CD4-positive, alpha-beta T cell treated with Interleukin-15 for 1 hour (primary cell): ENCODE measurements around the gene FZD4.
"Not testable (repeated sequence)": the region's sequence is repeated elsewhere in the genome, so short reads cannot be mapped to it uniquely, and the experiment has no call there.

ENCODE experiments used
- DNase-seq: peaks from one replicate; pipeline ENCODE4 v3.0.0-alpha.2; 2020

The FZD4 gene

DNA sequence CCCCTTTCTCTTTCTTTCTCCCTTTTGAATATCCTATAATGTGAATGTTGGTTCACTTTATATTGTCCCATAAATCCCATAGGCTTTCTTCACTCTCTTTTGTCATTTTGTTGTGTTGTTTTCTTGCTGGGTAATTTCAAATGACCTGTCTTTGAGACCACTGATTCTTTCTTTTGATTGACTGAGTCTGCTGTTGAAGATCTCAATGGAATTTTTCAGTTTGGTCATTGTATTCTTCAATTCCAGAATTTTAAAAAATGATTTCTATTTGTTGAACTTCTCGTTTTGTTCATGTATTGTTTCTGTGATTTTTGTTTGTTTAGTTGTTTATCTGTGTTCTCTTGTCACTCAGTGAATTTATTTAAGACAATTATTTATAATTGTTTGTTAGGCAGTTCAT, 17.5 kb upstream of the FZD4 start:
- no peak for DNase-seq

DNA sequence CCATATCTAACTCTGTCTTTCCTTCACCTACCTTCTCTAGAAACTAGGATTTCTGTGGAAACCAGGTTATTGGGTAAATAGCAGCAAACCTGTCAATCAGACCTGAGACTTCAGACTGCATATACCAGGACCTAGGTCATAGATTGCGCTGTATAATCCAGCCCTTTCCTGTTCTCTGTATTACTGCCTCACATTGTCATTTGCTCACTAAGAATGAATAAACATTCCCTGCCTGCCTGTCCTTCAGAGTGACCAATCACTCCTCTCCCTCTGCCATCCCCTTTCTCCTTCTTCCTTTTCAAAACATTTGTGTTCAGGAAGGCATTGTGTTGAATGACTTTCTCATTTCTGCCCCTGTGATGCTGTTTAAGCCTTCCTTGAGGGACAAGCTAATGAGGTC, 14.1 kb upstream of the FZD4 start:
- DNase-seq: no peak

DNA sequence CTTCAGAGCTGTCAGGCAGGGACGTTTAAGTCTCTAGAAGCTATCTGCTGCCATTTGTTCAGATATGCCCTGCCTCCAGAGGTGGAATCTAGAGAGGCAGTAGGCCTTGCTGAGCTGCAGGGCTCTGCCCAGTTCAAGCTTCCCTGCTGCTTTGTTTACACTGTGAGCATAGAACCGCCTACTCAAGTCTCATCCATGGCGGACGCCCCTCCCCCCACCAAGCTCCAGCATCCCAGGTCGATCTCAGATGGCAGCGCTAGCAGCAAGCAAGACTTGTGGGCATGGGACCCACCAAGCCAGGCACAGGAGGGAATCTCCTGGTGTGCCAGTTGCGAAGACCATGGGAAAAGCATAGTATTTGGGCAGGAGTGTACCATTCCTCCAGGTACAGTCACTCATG, 12.4 kb upstream of the FZD4 start:
- DNase-seq: not testable (repeated sequence)

DNA sequence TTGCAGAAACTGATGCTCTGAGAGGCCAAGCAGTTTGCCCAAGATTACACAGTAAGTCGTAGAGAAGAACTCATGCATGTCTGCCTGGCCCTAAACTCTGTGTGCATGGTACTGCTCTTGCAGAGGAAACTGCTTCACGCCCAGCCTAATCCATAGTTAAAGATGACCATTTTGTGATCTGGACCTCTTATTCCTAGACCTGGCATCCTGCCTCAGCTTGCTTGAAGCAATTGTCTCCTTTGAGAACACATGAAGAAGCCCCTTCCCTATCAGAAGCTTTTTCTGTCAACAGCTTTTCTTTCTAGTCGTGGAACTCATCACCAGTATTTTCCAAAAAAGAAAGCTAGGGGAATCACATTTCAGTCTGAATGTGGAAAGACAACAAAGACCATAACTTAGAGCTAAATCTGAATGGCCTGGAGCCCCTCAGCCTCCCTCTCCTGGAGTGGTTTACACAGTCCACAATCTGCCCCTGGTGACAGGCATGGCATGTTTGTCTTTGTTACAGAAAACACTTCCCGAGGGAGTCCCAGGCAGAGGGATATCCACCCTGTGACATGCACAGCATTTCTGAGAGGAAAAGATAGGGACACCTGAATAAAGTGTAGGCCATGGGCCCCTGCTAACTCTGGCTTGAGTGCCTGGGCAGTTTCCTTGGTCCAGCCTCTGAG, 2.9 kb upstream of the FZD4 start:
- no peak for DNase-seq

DNA sequence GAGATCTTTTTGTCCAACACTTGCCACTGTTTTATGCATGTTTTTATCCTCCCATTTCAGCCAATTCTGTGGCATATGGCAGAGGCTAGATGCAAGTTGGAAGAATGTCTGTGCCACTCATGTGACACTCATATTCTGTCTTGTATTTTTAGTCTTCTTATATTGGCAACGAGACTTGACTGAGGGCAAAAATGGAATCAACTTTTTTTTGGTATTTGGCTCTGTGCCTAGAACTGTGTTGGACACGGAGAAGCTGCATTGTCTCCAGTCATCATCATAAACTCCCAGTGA, 1.7 kb upstream of the FZD4 start:
- DNase-seq: no peak

DNA sequence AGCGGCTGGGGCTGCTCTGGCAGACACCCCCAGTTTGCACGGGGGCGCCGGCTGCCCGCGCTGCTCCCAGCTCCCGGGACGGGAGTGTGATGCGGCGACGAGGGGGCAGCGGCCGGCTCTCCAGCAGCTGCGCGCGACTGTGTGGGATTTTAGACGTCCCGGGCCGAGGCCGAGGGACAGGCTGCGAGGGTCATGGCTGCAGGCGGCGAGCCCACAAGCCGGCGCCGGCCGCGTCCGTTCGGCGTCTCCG, 159 bp downstream of the FZD4 start:
- no peak for DNase-seq

DNA sequence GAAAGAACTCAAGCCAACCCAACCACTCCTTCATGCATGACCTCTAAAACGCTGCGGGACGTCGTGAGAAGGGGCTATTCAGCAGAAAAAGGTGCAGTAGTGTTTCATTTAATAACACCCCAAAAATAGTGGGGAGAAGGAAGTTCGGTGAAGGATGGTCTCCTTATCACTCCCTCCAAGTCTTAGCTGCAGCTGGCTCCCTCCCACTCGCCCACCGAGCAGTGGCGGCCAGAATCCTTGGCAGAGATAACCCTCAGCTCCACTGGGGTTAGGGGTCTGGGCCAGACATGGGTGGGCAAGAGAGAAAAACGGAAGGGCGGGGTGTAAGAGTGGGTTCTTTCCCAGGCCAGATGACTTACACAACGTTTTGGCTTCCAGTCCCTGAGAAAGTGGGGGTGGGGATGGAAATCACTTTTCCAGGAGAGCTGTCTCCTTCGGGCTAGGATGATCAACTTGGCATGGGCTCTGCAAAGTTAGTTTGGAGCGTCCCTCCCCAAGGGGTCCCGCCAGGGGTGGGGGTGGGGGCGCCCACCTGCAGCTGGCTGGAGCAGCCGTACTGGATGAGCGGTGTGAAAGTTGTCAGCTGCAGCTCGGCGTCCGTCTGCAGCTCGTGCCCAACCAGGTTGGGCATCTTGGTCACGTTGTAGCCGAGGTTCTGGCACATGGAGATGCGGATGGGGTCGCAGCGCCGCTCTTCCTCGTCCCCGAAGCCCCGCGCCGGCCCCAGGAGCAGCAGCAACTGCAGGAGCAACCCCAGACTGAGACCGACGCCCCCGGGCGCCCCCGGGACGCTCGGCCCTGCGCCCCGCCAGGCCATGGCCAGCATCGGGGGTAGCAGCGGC, 705 bp downstream of the FZD4 start:
- DNase-seq: no peak

DNA sequence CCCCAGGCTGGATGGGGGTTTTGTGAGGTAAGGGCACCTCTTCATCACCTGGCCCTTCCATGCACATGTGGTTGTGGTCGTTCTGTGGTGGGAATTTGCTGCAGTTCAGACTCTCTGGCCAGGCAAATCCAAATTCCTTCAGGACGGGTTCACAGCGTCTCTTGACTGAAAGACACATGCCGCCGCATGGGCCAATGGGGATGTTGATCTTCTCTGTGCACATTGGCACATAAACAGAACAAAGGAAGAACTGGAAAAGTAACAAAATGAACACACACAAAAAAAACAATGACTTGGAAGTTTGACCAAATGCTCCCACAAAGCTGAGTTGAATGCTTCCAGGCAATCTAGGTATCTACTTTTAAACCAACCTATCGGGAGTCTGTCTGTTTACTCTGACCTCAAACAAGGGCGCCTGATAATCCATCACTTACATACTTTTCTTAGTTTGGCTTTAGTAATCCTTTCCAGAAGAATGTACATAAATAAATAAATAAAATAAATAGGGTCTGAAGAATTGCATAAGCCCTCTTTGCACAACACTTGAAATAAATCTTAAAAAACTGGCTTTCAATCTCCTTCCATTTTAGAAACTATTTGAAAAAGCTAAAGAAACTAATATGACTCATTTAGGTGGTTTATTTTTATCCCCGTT, 2.8 kb downstream of the FZD4 start:
- no peak for DNase-seq

DNA sequence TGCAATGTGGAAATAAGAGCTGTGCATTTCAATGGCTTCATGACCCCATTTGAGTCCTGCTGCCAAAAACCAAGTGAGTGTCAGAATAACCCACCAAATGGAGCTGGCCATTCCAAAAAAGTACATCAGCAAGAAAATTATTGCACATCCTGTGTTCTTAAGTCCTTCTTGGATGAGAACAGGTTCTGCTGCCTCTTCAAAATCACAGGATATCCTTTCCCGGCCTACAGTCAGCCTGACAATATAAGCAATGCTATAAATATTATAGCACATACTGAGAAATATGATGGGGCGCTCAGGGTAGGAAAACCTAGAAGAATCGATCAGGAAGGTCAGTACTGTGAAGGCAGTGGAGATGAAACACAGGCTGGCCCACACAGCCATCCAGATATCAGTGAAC, 3.5 kb downstream of the FZD4 start:
- no peak for DNase-seq

DNA sequence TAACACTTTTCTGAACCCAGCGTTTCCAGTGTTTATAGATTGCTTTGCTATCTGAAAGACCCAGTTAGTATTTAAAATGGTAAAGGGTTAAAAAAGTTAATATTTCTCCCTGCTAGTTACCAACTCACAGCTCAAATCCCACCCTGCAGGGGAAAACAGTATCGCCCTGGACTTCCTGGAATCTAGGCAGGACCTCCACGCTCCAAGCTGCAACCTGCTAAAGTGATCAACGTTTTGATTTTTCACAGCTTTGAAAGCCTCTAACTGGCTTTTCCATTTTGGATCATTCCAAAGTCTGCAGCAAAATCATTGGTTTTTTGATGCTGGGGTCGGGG, 4.6 kb downstream of the FZD4 start:
- DNase-seq: no peak

DNA sequence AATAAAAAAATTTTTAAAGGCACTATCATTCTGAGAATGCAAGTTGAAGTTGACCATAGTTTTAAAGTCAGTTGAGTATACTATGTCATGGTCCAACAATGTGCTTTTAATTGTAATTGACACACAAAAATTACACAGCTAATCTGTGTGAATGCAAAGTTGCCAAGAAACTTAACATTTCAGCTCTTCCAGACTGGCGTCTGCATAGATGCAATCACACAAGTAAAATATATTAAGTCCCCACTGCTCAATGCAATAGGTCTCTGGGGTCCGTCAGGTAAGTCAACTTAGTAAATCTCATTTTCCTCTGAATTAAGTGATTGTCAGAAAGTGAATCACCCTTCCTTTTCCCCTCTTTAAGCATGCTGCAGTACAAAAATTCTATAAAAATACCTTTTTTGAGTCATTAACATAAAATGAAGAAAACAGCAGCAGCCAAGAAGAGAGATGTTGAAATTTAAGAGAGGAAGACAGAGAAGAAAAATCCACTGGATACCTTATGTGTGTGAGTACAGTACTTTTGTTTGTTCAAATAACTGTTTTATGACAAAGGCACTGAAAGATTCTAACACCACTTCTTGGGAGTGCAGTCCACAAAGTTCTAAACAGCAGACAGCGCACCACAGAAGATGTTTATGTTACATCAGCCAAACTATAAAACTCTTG, 5.1 kb downstream of the FZD4 start:
- DNase-seq: no peak

DNA sequence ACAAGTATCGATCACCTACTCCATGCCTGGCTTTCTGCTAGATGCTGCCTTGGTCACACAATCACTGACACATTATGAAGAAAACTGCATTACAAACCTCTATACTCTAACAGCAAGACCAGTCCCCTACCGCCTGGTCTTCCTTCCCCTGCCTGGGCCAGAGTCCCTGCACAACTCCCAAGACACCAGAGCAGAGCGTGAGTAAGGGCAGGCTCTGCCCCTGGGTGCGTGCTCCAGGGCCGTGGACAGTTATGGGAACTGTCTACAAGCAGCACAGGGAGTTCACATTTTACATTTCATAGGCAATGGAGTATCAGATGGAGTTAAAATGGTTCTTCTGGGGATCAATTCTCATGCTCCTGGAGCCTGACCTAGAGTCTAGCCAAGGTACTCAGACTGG, 6.5 kb downstream of the FZD4 start:
- no peak for DNase-seq

DNA sequence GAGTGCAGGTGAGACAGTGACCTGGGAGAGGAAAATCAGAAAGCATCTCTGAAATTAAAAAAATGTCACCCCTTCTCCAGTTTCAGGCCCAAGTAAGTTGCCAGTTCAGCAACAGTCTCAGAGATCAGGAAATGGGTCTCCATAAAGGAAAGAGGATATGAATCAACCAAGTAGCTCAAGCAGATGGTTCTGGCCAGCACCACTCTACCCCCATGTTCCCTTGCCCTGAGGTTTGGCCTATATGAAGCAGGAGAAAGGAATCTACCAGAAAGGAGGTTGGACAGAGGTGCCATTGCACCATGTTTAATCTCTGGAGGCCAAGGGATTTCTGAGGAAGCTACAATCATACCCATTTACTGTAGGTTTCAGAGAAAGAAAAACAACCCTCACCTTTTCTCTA, 7.7 kb downstream of the FZD4 start:
- DNase-seq: no peak

DNA sequence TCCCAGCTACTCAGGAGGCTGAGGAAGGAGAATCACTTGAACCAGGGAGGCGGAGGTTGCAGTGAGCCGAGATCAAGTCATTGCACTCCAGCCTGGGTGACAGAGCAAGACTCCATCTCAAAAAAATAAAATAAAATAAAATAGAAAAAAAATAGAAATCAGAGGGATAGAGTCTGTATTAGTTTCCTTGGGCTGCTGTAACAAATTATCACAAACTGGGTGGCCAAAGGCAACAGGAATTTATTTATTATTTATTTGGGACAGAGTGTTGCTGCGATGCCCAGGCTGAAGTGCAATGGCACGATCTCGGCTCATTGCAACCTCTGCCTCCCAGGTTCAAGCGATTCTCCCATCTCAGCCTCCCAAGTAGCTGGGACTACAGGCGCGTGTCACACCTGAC, 11.7 kb downstream of the FZD4 start:
- not testable (repeated sequence) for DNase-seq

DNA sequence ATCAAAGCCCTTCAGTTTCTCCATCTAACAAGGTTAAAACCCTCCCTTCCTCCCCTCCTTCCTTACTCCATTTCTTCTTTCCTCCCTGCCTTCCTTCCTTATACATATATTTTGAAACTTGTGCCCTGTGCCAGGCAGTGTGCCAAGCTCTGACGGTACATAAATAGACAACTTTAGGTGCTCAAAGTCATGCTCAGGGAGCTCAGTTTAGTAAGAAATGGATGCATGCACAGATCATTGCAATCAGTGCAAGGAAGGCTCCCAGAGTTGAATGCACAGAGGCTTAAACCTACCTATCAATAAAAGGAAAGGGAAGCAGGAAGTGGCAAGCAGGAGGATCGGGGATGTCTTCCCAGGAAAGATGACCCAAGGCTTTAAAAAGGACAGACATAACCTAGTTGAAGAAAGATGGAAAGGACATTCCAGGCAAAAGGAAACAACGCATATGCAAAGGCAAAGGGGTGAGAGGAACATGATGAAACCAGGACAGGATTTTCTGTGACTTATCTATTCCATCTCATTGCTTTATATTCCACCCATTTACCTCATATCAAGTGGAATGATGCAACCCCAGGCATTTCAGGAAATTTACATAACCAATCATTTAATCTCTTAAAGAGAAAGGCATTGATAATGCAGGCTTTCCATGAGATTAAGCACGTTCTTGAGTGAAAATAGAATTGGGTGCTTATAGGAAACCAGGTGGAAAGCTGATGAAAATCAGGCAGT, 13.2 kb downstream of the FZD4 start:
- DNase-seq: no peak

DNA sequence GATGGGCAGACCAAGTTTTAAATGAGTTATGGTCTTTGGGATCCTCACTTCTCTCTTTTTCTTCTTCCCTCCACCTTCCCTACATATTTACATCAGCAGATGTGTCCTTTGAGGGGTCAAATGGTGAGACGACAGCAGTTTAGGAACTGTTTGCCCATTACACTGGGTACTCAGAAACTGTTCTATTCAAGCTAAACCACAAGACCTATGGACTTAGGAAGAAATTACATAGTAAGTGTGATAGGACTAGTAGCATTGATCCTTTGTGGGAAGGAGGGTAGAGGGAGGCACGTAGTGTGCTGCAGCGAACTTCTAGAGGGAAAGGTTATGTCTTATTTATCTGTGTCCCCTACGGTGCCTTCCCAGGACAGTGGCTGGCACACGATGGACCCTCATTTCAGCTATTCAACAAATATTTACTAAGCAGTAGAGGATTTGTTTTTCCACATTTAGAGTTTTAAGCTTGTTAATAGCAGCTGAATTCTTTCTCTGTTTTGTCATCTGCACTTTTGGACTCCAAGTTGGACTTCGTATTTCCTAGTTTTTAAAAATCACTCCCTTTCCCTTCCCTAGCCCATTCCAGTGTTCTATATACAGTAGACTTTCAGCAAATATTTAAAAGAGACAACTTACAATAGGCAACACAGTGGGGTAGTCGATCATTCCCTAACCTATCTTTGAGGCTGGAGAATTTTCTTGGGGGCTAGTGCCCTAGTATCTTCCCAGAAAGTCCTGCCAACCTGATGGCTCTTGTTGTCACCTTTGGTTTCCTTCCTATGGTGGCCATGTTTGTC, 13.9 kb downstream of the FZD4 start:
- DNase-seq: no peak

DNA sequence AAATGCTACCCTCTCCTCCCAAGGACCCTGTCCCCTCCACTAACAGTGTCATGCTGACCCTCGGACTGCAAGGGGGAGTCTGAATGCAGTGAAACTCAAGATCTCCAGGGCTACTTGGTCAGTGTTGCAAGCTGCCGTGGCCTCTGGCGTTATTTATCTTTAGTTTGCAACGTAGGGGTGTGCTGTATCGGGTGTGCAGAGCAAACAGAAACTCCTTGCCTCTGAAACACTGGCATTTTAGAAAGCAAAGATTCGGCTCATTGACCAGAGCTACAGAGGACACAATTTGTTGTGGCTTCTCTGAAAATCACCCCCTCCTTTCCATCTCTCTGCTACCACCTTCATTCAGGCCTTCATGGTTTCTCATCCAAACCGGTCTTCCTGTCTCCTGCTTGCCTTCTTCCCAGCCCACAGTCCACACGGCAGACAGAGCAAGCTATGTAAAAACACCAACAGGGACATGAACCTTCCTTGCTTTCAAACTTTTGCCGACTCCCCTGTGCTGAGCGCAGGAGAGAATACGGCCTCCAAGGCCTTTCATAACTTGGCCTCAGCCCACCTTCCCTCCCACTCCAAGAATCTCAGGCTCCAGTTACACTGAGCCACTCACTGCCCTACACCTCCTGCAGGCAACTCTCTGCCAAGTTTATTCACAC, 14.9 kb downstream of the FZD4 start:
- no peak for DNase-seq

DNA sequence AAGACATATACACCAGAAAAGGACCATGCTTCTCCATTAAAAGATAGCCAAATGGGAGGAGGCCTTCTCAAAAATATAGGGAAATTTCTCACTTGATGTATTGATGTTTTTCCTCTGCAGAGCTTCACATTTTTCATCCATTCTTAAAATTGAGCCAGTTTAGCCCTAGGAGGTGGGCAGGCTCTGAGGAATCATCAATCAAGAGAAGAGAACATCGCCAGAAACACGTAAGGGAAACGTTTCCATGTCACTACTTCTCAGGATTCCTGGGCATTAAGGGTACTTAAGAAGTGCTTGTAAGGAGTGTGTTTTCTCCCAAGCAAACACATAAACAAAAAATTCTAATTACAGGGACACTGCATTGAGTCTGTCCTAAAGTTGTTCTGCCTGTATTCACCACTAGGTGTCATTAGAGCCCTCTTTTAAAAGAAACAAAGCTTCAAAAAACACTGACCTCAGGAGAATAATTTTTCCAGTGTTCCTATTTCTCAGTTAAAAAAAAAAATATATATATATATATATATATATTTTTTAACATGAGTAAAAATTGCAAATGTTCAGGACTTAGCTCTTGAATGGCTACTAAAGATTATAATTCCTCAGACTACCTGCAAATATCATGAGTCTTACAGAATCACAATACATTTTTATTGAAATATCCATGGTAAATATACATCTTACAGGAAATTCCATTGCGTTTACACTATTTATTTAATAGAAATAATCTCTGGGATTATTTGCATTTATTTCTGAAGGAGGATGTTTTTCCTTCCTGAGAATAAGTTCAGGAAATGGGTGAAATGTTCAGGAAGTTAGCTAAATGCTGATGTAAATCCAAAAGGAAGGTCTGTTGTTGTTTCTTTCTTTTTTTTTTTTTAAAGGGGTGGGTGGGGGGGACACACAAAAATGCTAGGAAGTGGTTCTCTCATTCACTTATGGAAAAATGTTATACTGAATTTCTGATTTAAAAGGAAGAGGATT, 16.0 kb downstream of the FZD4 start:
- no peak for DNase-seq

DNA sequence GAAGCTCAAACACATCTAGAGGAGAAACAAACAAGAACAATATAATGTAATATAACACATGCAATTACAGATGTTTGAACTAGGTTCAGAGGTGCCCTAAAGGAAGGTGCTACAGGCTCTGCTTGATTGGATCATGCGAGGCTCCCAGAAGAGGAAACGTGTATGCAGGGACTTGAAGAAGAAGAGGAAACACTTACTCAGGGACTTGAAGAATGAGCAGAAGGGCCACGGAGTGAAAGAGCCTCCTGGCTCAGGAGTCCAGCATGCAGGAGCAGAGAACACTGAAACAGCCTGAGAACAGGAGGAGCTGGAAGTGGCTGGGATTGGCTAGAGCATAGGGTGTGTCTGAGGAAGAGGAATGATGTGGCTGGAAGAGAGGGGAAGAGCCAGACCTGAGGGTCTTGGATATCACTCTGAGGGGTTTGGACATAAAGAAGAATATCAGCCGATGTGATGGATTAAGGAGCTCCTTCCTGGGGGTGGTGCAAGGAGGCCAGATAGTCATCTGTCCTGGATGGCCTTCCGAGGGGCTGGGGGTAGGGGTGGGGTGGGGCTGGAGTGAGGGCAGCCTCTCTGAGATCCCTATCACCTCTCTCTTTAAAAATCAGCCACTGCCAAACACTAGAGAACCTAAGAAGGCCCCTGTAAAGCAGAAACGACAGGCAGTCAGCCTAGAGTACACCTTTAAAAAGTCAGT, 16.8 kb downstream of the FZD4 start:
- DNase-seq: no peak

DNA sequence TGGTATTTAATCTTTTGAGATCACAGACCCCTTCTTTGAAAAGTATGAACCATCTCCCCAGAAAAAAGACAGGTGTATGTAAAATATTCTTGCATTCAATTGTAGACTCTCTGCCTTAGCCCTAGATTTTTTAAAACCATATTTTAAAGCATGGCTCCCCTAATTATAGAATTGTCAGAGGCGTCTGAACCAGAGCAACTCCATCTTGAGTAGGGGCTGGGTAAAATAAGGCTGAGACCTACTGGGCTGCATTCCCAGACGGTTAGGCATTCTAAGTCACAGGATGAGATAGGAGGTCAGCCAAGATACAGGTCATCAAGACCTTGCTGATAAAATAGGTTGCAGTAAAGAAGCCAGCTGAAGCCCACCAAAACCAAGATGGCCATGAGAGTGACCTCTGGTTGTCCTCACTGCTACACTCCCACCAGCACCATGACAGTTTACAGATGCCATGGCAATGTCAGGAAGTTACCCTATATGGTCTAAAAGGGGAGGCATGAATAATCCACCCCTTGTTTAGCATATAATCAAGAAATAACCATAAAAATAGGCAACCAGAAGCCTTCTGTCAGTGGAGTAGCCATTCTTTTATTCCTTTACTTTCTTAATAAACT, 17.9 kb downstream of the FZD4 start:
- not testable (repeated sequence) for DNase-seq
